Suprapubic skin (tissue), 4 donors: Measurements from ENCODE around the gene BMP8B. TPM values are rescaled to one million over a fixed set of nuclear protein-coding genes. Genes with fewer than 3 reads are reported as not detected.
"Not testable (repeated sequence)": the region's sequence is repeated elsewhere in the genome, so short reads cannot be mapped to it uniquely, and the experiment has no call there.

Experiments
- DNase-seq, 2 donors: peaks; one replicate each; pipeline ENCODE4 v3.0.0-alpha.2; 2019; ENCODE audit warnings: low spot score in 2 of 2
- H3K27ac ChIP-seq: fragments of 200-600 bp; sonication (generic); one replicate; pipeline ENCODE4 v1.5.1; 2019
- H3K27me3 ChIP-seq: fragments of 200-600 bp; sonication (generic); one replicate; pipeline ENCODE4 v1.5.1; 2019
- H3K36me3 ChIP-seq: fragments of 200-600 bp; sonication (generic); one replicate; pipeline ENCODE4 v1.5.1; 2019
- H3K4me1 ChIP-seq: fragments of 200-600 bp; sonication (generic); one replicate; pipeline ENCODE4 v1.5.1; 2019
- H3K4me3 ChIP-seq: fragments of 200-600 bp; sonication (generic); one replicate; pipeline ENCODE4 v1.5.1; 2019; ENCODE audit warnings: mild to moderate bottlenecking
- H3K9me3 ChIP-seq: fragments of 200-600 bp; sonication (generic); one replicate; pipeline ENCODE4 v1.5.1; 2019
- EP300 ChIP-seq: sonication (generic); formaldehyde crosslinking; IDR thresholded peaks from one replicate; pipeline ENCODE4 v1.6.1; 2017; ENCODE audit warnings: antibody characterized with exemption
- POLR2A ChIP-seq, 2 donors: fragments of 450-650 bp; IDR thresholded peaks; one replicate each; pipeline ENCODE4 v1.6.1; 2017; ENCODE audit warnings: antibody characterized with exemption in 2 of 2, mild to moderate bottlenecking in 2 of 2, moderate library complexity in 2 of 2
- POLR2AphosphoS5 ChIP-seq, 3 donors: sonication (generic); formaldehyde crosslinking; IDR thresholded peaks; one replicate each; pipeline ENCODE4 v1.6.1; 2017; ENCODE audit warnings: antibody characterized with exemption in 3 of 3
- WGBS: methylation state at CpG from one replicate; pipeline ENCODE4 v1.1.5; 2018; 5-methylcytosine and 5-hydroxymethylcytosine counted together
- total RNA-seq, 4 donors: library from RNA; depleted of rRNA; stranded (reverse); fragments of >200 nt; gene quantifications; one replicate each; pipeline ENCODE4 v1.1.0, GENCODE V29; 2016
- TF ChIP-seq, protein P1 (sequence below), 2 donors: fragments of 200-600 bp in 1 of 2; fragments of 450-650 bp in 1 of 2; sonication (generic) in 1 of 2; IDR thresholded peaks; one replicate each; pipeline ENCODE4 v1.5.1; 2016 to 2019; ENCODE audit warnings: antibody characterized with exemption in 2 of 2, mild to moderate bottlenecking in 1 of 2, moderate library complexity in 1 of 2

Gene BMP8B
- total RNA-seq, 4 donors from 2014 or later: 0.83 to 3.5 (median 2.1) TPM

- H3K9me3 ChIP-seq, H3K36me3 ChIP-seq, H3K4me1 ChIP-seq, H3K27me3 ChIP-seq, H3K4me3 ChIP-seq, H3K27ac ChIP-seq: not testable (repeated sequence)
- WGBS: 52% methylated on average over 17 of the region's 26 CpGs
- TF ChIP-seq, protein P1, sequence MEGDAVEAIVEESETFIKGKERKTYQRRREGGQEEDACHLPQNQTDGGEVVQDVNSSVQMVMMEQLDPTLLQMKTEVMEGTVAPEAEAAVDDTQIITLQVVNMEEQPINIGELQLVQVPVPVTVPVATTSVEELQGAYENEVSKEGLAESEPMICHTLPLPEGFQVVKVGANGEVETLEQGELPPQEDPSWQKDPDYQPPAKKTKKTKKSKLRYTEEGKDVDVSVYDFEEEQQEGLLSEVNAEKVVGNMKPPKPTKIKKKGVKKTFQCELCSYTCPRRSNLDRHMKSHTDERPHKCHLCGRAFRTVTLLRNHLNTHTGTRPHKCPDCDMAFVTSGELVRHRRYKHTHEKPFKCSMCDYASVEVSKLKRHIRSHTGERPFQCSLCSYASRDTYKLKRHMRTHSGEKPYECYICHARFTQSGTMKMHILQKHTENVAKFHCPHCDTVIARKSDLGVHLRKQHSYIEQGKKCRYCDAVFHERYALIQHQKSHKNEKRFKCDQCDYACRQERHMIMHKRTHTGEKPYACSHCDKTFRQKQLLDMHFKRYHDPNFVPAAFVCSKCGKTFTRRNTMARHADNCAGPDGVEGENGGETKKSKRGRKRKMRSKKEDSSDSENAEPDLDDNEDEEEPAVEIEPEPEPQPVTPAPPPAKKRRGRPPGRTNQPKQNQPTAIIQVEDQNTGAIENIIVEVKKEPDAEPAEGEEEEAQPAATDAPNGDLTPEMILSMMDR (IDR thresholded peaks at IDR 0.05): peak in 1 of 2 donors; percentile 38
- peak; percentile 88 to 89 for DNase-seq
Observed at GRCh38 chr1:39798859-39799769, 10.4 kb upstream of the BMP8B start.

DNA sequence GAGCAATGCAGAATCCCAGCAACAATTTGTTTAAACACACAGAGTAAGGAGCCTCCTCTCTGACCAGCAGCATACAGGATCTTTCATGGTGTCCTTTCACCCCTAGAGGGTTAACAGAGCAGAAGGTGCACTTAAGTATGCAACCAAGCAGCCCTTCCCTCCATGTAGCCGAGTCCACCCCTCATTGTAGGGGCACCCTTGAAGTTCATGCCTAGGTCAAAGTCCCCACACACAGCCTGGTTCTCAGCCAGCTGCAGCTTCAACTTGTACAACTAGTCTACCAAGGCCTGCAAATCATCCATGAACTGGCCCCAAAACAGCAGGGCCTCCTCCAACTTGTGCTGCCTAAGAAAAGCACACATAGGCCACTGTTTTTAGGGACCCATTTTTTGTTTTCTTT is 7.0 kb upstream of the BMP8B start:
- DNase-seq: peak in 1 of 2 donors; percentile 11
- 36% methylated on average over 1 of the region's 1 CpG for WGBS

GRCh38 chr1:39791838-39792237 is 3.2 kb upstream of the BMP8B start:
- TF ChIP-seq POLR2A (IDR thresholded peaks at IDR 0.05): no peak
- no peak for TF ChIP-seq POLR2AphosphoS5 (IDR thresholded peaks at IDR 0.05)
- TF ChIP-seq, protein P1 (IDR thresholded peaks at IDR 0.05): no peak
- TF ChIP-seq EP300: no peak
- Histone ChIP-seq H3K27me3 (peaks cover 29% of the 10 kb centered on the region), H3K4me1 (peaks cover 12% of the 10 kb centered on the region), H3K36me3 (no peaks in the 10 kb centered on the region), H3K4me3 (no peak overlapping the region), H3K27ac (no peak overlapping the region), H3K9me3 (no peaks in the 10 kb centered on the region)
- no peak for DNase-seq
- WGBS: 90% methylated on average over 2 of the region's 2 CpGs

More for the DNA sequence above, 7.0 kb upstream of the BMP8B start:
- H3K9me3 ChIP-seq: no peaks in the 10 kb centered on the region
- H3K36me3 ChIP-seq: no peaks in the 10 kb centered on the region
- no peak overlapping the region for H3K4me3 ChIP-seq
- TF ChIP-seq POLR2AphosphoS5 (IDR thresholded peaks at IDR 0.05) (no peak), POLR2A (IDR thresholded peaks at IDR 0.05) (no peak), EP300 (no peak)
- TF ChIP-seq, protein P1 (IDR thresholded peaks at IDR 0.05): no peak
- no peak overlapping the region for H3K27ac ChIP-seq
- no peaks in the 10 kb centered on the region for H3K27me3 ChIP-seq
- H3K4me1 ChIP-seq: no peaks in the 10 kb centered on the region

DNA sequence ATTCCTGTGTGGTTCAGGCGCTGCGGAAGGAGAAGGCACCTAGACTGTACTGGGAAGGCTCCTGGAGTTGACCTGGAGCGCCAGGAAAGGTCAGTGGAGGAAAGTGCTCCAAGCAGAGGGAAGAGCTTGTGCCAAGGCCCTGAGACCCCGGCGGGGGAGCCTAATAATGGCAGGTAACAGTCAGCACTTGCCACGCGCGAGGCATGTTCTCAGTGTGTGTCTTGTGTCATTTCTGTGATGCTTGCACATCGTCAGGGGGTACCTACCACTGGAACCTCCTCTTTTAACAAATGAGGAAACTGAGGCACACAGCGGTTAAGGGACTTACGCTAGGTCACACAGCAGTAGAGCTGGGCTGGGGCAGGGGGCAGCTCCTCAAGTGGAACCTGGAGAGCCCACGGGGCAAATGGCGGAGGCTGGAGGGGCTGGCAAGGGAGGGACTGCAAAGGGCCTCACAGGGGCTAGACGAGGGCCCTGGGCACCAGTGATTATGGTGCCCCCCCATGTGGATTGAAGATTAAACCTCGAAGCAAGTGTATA is 976 bp upstream of the BMP8B start:
- Histone ChIP-seq H3K27ac (no peak overlapping the region), H3K9me3 (no peaks in the 10 kb centered on the region), H3K36me3 (no peaks in the 10 kb centered on the region), H3K27me3 (peaks cover 29% of the 10 kb centered on the region), H3K4me3 (peak overlapping the region; percentile 68), H3K4me1 (peaks cover 12% of the 10 kb centered on the region)
- no peak for DNase-seq
- TF ChIP-seq POLR2AphosphoS5 (IDR thresholded peaks at IDR 0.05): no peak
- TF ChIP-seq EP300: no peak
- no peak for TF ChIP-seq POLR2A (IDR thresholded peaks at IDR 0.05)
- TF ChIP-seq, protein P1 (IDR thresholded peaks at IDR 0.05): no peak
- 63% methylated on average over 15 of the region's 15 CpGs for WGBS

- H3K4me1 ChIP-seq: peaks cover 12% of the 10 kb centered on the region
- H3K27ac ChIP-seq: no peak overlapping the region
- WGBS: no CpG with 5 or more reads among the region's 51 CpGs
- H3K9me3 ChIP-seq: no peaks in the 10 kb centered on the region
- TF ChIP-seq EP300: no peak
- no peak for TF ChIP-seq POLR2AphosphoS5 (IDR thresholded peaks at IDR 0.05)
- TF ChIP-seq, protein P1 (IDR thresholded peaks at IDR 0.05): no peak
- no peak for TF ChIP-seq POLR2A (IDR thresholded peaks at IDR 0.05)
- H3K4me3 ChIP-seq: peak overlapping the region; percentile 68
- peaks cover 29% of the 10 kb centered on the region for H3K27me3 ChIP-seq
- no peak for DNase-seq
- no peaks in the 10 kb centered on the region for H3K36me3 ChIP-seq
Observed at GRCh38 chr1:39788426-39788757, 273 bp downstream of the BMP8B start.

DNA sequence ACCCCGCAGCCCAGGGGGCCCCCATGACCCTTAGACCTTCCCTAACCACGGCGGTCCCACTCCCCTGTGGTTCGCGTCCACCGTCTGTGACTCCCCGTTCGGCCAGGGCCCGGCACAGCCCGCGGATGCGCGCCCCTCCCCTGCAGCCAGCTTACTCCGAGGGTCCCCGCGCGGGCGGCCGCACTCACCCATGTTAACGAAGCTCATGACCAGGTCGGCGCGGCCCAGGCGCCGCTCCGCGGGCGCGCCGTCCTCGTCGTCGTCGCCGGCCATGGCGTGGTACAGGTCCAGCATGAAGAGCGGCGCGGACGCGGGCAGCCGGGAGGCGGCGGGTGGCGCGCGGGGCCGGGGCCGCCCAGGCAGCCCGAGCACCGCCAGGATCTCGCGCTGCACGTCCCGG is 701 bp downstream of the BMP8B start:
- not testable (repeated sequence) for H3K9me3 ChIP-seq, DNase-seq, H3K27ac ChIP-seq, H3K36me3 ChIP-seq
- Histone ChIP-seq H3K4me1 (peaks cover 12% of the 10 kb centered on the region), H3K4me3 (peak overlapping the region; percentile 68), H3K27me3 (peaks cover 29% of the 10 kb centered on the region)
- 8% methylated on average over 33 of the region's 55 CpGs for WGBS
